Stimulated activated CD4-positive, alpha-beta T cell treated with anti-CD3 and anti-CD28 coated beads, TNF-alpha, amount 100 ng/mL, for 1 hour (primary cell): Measurements from ENCODE around the gene PCSK4.
"Not testable (repeated sequence)": the region's sequence is repeated elsewhere in the genome, so short reads cannot be mapped to it uniquely, and the experiment has no call there.

ENCODE experiments used
- DNase-seq, 3 donors: peaks; one replicate each; pipeline ENCODE4 v3.0.0-alpha.2; 2020; ENCODE audit warnings: low read depth in 3 of 3, low spot score in 1 of 3

Gene PCSK4

GRCh38 chr19:1505991-1506881 is 16.1 kb upstream of the PCSK4 start:
- no peak for DNase-seq

- DNase-seq: no peak
These were observed 14.9 kb upstream of the PCSK4 start for GRCh38 chr19:1505012-1505411.

GRCh38 chr19:1503925-1504773 is 14.0 kb upstream of the PCSK4 start:
- DNase-seq: no peak

- peak in 2 of 3 donors; percentile 33 to 59 for DNase-seq
These were observed 13.2 kb upstream of the PCSK4 start for GRCh38 chr19:1503089-1503924.

- no peak for DNase-seq
These were observed 12.4 kb upstream of the PCSK4 start for GRCh38 chr19:1502433-1503088.

- no peak for DNase-seq
These were observed 11.0 kb upstream of the PCSK4 start for GRCh38 chr19:1501200-1501595.

GRCh38 chr19:1499231-1499630 is 9.1 kb upstream of the PCSK4 start:
- not testable (repeated sequence) for DNase-seq

- no peak for DNase-seq
These were observed 7.6 kb upstream of the PCSK4 start for GRCh38 chr19:1497578-1498235.

GRCh38 chr19:1496714-1497577 is 6.8 kb upstream of the PCSK4 start:
- no peak for DNase-seq

- DNase-seq: no peak
These were observed 5.9 kb upstream of the PCSK4 start for GRCh38 chr19:1495799-1496713.

GRCh38 chr19:1495051-1495798 is 5.1 kb upstream of the PCSK4 start:
- DNase-seq: no peak

- DNase-seq: no peak
These were observed 4.1 kb upstream of the PCSK4 start for GRCh38 chr19:1494115-1494815.

GRCh38 chr19:1492474-1493006 is 2.4 kb upstream of the PCSK4 start:
- DNase-seq: no peak

GRCh38 chr19:1491849-1492170 is 1.7 kb upstream of the PCSK4 start:
- no peak for DNase-seq

GRCh38 chr19:1491114-1491848 is 1.1 kb upstream of the PCSK4 start, which contains the start of gene REEP6:
Gene REEP6, plus strand, starts transcription at chr19:1491181. Its CDS starts 89 bp downstream, at chr19:1491270.
- DNase-seq: no peak
